ENCODE measurements around the gene DNAJC1.

DNA sequence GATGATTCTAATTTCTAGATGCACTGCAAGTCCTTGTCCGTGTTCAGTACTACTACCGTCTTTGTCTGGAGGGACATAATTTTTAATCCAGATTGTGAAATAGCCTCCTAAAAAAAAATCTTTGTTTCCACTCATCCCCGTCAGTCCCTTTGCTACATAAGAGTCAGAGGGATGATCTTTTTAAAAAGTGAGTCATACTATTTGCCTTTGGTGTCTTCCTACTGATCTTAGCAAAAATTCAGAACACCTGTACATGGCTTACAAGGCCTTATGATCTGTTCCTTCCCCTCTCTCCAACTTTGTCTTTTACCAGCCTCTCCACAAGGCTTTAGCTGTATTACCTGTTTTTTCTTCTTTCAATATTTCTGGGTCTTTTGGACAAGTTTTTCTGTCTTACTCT, 296.0 kb downstream of the DNAJC1 start:
- no peak for TF ChIP-seq CEBPB (IDR thresholded peaks at IDR 0.05)
- no peak for TF ChIP-seq CREB1 (IDR thresholded peaks at IDR 0.05; ENCODE audit: low read depth)
- TF ChIP-seq, protein P1, sequence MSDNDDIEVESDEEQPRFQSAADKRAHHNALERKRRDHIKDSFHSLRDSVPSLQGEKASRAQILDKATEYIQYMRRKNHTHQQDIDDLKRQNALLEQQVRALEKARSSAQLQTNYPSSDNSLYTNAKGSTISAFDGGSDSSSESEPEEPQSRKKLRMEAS (IDR thresholded peaks at IDR 0.05): no peak
- no peak for TF ChIP-seq FOXM1 (IDR thresholded peaks at IDR 0.05; ENCODE audit: borderline replicate concordance, low read depth)
- TF ChIP-seq EP300 (IDR thresholded peaks at IDR 0.05; ENCODE audit: borderline replicate concordance): no peak
- no peak for TF ChIP-seq TEAD4 (IDR thresholded peaks at IDR 0.05)
- TF ChIP-seq EGR1 (IDR thresholded peaks at IDR 0.05): no peak
- TF ChIP-seq YY1 (IDR thresholded peaks at IDR 0.05; ENCODE audit: low read depth): no peak

Data from Ishikawa (cell line).